Uterus (tissue), 4 donors: Measurements from ENCODE around the gene KIF20B. TPM values are rescaled to one million over a fixed set of nuclear protein-coding genes. Genes with fewer than 3 reads are reported as not detected.

Experiments used
- DNase-seq, 2 donors: peaks; one replicate each; pipeline ENCODE4 v3.0.0-alpha.2; 2019 to 2020
- H3K27ac ChIP-seq, 2 donors: fragments of 200-600 bp; sonication (generic); 1 replicate in 1 of 2; 2 replicates in 1 of 2; pipeline ENCODE4 v1.5.1; 2016 to 2018
- H3K27me3 ChIP-seq, 2 donors: fragments of 200-600 bp; sonication (generic); one replicate each; pipeline ENCODE4 v1.5.1; 2018 to 2019; ENCODE audit warnings: control low read depth in 1 of 2
- H3K36me3 ChIP-seq, 2 donors: fragments of 200-600 bp; sonication (generic); one replicate each; pipeline ENCODE4 v1.5.1; 2019; ENCODE audit warnings: control low read depth in 1 of 2
- H3K4me1 ChIP-seq, 2 donors: fragments of 200-600 bp; sonication (generic); one replicate each; pipeline ENCODE4 v1.5.1; 2018 to 2019; ENCODE audit warnings: control low read depth in 1 of 2
- H3K4me3 ChIP-seq, 2 donors: fragments of 200-600 bp; sonication (generic); 1 replicate in 1 of 2; 2 replicates in 1 of 2; pipeline ENCODE4 v1.5.1; 2018 to 2019; ENCODE audit warnings: mild to moderate bottlenecking in 1 of 2
- H3K9me3 ChIP-seq, 2 donors: fragments of 200-600 bp; sonication (generic); one replicate each; pipeline ENCODE4 v1.5.1; 2019; ENCODE audit warnings: control low read depth in 1 of 2
- POLR2A ChIP-seq, 2 donors: fragments of 450-650 bp; IDR thresholded peaks; one replicate each; pipeline ENCODE4 v1.6.1; 2016; ENCODE audit warnings: antibody characterized with exemption in 2 of 2, mild to moderate bottlenecking in 1 of 2, moderate library complexity in 1 of 2
- intact Hi-C: fragments of 100-400 bp; cut with DNase I; formaldehyde crosslinking; loops from one replicate; pipeline ENCODE4 v1.15.1; 2023; ENCODE audit warnings: low total_unique reads
- total RNA-seq, 4 donors: library from RNA; depleted of rRNA in 3 of 4; stranded (reverse); fragments of >200 nt in 3 of 4; gene quantifications; one replicate each; pipeline versions ENCODE4 v1.1.0 to v1.2.4, GENCODE V29; 2014 to 2023
- TF ChIP-seq, protein P1 (sequence below), 4 experiments: fragments of 200-600 bp in 2 of 4; fragments of 450-650 bp in 2 of 4; sonication (generic) in 2 of 4; IDR thresholded peaks; one replicate each; pipeline ENCODE4 v1.5.1; 2016 to 2019; ENCODE audit warnings: antibody characterized with exemption in 4 of 4, mild to moderate bottlenecking in 2 of 4, moderate library complexity in 1 of 4
- donor health status: DM: yes; HTN: yes; CAD: no.

KIF20B gene
- total RNA-seq, 4 donors from 2014 or later, result 0.77 to 19.4 (median 6.3) TPM

DNA sequence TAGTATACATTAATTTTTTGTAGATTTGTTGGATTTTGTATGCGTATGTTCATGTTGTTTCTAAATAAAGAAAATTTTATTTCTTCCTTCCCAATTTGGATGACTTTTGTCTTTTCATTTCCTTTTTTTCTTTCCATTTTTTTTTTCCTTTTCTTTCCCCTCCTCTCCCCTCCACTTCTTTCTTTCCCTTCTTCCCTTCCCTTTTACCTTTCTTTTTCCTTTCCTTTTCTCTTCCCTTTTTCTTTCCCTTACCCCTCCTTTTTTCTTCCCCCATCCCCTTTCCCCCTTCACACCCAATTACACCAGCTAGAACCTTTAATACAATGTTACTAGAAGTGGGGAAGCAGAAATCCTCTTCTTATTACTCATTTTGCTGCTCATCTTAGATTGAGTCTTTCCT lies 6.0 kb downstream of the KIF20B start:
- TF ChIP-seq POLR2A (IDR thresholded peaks at IDR 0.05), result no peak
- TF ChIP-seq, protein P1, sequence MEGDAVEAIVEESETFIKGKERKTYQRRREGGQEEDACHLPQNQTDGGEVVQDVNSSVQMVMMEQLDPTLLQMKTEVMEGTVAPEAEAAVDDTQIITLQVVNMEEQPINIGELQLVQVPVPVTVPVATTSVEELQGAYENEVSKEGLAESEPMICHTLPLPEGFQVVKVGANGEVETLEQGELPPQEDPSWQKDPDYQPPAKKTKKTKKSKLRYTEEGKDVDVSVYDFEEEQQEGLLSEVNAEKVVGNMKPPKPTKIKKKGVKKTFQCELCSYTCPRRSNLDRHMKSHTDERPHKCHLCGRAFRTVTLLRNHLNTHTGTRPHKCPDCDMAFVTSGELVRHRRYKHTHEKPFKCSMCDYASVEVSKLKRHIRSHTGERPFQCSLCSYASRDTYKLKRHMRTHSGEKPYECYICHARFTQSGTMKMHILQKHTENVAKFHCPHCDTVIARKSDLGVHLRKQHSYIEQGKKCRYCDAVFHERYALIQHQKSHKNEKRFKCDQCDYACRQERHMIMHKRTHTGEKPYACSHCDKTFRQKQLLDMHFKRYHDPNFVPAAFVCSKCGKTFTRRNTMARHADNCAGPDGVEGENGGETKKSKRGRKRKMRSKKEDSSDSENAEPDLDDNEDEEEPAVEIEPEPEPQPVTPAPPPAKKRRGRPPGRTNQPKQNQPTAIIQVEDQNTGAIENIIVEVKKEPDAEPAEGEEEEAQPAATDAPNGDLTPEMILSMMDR (IDR thresholded peaks at IDR 0.05), result no peak
- Histone ChIP-seq H3K9me3 (no peaks in the 10 kb centered on the region), H3K4me3 (no peak overlapping the region), H3K4me1 (no peaks in the 10 kb centered on the region), H3K27ac (no peak overlapping the region), H3K27me3 (no peaks in the 10 kb centered on the region), H3K36me3 (no peaks in the 10 kb centered on the region)
- intact Hi-C loops, result no loop called here
- DNase-seq, result no peak

DNA sequence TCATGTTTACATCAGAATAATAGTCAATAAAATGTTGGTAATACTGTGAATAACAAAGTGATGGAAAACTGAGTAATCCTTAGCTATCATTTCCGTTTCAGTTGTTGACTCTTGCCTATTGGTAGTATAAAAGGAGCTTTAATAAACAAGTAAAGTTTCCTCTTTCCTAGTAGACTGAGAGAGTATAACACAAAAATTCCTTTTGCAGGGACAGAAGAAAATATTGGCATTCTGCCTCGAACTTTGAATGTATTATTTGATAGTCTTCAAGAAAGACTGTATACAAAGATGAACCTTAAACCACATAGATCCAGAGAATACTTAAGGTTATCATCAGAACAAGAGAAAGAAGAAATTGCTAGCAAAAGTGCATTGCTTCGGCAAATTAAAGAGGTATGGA lies 9.4 kb downstream of the KIF20B start:
- H3K4me1 ChIP-seq, result no peaks in the 10 kb centered on the region
- no peak overlapping the region for H3K4me3 ChIP-seq
- H3K9me3 ChIP-seq, result no peaks in the 10 kb centered on the region
- TF ChIP-seq POLR2A (IDR thresholded peaks at IDR 0.05), result no peak
- TF ChIP-seq, protein P1 (IDR thresholded peaks at IDR 0.05), result no peak
- no peaks in the 10 kb centered on the region for H3K27me3 ChIP-seq
- H3K27ac ChIP-seq, result no peak overlapping the region
- no peaks in the 10 kb centered on the region for H3K36me3 ChIP-seq
- intact Hi-C loops, result no loop called here
- DNase-seq, result no peak

DNA sequence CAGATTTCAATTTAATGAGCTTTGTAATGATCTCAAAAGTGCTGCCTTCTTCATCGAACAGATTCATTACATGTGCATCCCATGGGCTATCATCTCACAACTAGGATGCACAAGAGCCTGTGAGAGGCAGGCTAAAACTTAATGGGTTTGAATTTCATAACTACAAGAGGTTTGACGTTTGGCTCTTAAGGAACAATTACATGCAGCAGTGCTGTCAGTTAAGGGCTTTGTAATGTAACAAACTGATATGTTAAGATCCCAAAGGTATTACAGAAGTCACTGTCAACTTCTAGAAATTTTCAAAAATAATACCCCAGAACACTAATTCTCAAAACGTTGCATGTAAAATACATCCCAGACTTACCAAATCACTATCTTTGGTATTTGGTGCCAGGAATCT lies 33.2 kb downstream of the KIF20B start:
- intact Hi-C loops, result no loop called here

DNA sequence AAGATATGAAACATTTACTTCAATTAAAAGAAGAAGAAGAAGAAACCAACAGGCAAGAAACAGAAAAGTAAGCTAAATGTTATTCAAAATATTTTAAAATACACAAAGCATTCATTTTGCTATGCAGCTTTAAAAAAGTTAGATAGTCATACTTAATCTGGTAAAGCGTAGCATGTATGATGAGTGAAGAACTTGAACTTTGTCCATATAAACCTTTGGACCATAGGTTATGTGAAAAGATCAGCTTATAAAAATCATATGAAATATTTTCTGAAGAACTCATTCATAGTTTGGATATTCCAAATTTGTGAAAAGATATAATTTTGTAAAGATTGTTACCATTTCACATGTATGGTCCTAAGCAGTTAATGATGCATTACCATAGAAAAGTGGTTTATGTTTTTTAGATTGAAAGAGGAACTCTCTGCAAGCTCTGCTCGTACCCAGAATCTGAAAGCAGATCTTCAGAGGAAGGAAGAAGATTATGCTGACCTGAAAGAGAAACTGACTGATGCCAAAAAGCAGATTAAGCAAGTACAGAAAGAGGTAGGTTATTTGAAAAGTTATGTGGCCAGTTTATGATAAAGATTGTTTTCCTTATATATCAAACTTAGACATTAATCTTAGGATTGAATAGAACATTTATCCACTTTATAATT lies 37.3 kb downstream of the KIF20B start:
- H3K9me3 ChIP-seq, result no peaks in the 10 kb centered on the region
- H3K4me1 ChIP-seq, result no peaks in the 10 kb centered on the region
- no peak for TF ChIP-seq POLR2A (IDR thresholded peaks at IDR 0.05)
- TF ChIP-seq, protein P1 (IDR thresholded peaks at IDR 0.05), result no peak
- H3K27ac ChIP-seq, result no peak overlapping the region
- H3K4me3 ChIP-seq, result no peak overlapping the region
- intact Hi-C loops, result no loop called here
- DNase-seq, result no peak
- H3K27me3 ChIP-seq, result no peaks in the 10 kb centered on the region
- no peaks in the 10 kb centered on the region for H3K36me3 ChIP-seq

More for the DNA sequence above, 33.2 kb downstream of the KIF20B start:
- no peaks in the 10 kb centered on the region for H3K27me3 ChIP-seq
- H3K27ac ChIP-seq, result no peak overlapping the region
- DNase-seq, result no peak
- TF ChIP-seq, protein P1 (IDR thresholded peaks at IDR 0.05), result no peak
- no peak for TF ChIP-seq POLR2A (IDR thresholded peaks at IDR 0.05)
- H3K4me1 ChIP-seq, result no peaks in the 10 kb centered on the region
- H3K9me3 ChIP-seq, result no peaks in the 10 kb centered on the region
- H3K36me3 ChIP-seq, result no peaks in the 10 kb centered on the region
- no peak overlapping the region for H3K4me3 ChIP-seq

DNA sequence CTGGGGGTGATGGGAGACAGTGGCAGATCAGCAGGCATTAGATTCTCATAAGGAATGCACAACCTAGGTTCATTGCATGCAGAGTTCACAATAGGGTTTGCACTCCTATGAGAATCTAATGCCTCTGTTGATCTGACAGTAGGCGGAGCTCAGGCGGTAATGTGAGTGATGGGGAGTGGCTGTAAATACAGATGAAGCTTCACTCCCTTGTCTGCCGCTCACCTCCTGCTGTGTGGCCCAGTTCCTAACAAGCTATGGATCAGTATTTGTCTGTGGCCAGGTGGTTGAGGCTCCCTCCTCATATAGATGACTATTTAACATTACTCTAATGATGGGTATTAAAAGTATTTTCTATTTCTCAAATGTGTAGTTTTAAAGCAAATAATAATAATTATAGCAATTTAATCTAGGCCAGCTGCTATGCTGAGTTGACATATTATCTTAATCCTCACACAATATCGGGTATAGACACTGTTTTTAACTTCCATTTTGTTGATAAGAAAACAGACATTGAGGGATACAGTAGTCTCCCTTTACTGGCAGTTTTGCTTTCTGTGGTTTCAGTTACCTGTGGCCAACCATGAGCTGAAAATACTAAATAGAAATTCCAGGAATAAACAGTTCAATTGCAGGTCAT lies 39.9 kb downstream of the KIF20B start:
- no peaks in the 10 kb centered on the region for H3K9me3 ChIP-seq
- no peak for DNase-seq
- intact Hi-C loops, result no loop called here
- TF ChIP-seq POLR2A (IDR thresholded peaks at IDR 0.05), result no peak
- TF ChIP-seq, protein P1 (IDR thresholded peaks at IDR 0.05), result no peak
- H3K27ac ChIP-seq, result no peak overlapping the region
- H3K27me3 ChIP-seq, result no peaks in the 10 kb centered on the region
- H3K4me3 ChIP-seq, result no peak overlapping the region
- H3K36me3 ChIP-seq, result no peaks in the 10 kb centered on the region
- H3K4me1 ChIP-seq, result no peaks in the 10 kb centered on the region
